H1 (cell line): ENCODE measurements around the gene SRGAP3. TPM values are rescaled to one million over a fixed set of nuclear protein-coding genes. Genes with fewer than 3 reads are reported as not detected.

Experiments
- CTCF ChIA-PET: fragments of 300-600 bp; sonication (Branson Sonifier 250); formaldehyde crosslinking; loops from one replicate; lab custom pipeline; 2021; ENCODE audit not compliant: partially characterized antibody; lab: Charles Lee
- POLR2A ChIA-PET: fragments of 300-600 bp; sonication (Branson Sonifier 250); formaldehyde crosslinking; loops from one replicate; lab custom pipeline; 2021; ENCODE audit warnings: inconsistent platforms; ENCODE audit not compliant: partially characterized antibody; lab: Charles Lee
- DNase-seq, 2 experiments: peaks; one replicate each; pipeline versions ENCODE4 v3.0.0 to v3.0.0-alpha.2; 2010 to 2022; ENCODE audit warnings: low spot score in 2 of 2, low read depth in 1 of 2, mixed read lengths in 1 of 2
- FAIRE-seq: peaks from 2 replicates; lab custom pipeline; 2011; peaks lifted over from hg19 to GRCh38; lab: Jason Lieb, UNC
- H2AFZ ChIP-seq: 2 replicates; pipeline ENCODE4 v1.8.1; 2012; ENCODE audit warnings: low read length, inconsistent platforms
- H2AK5ac ChIP-seq: 2 replicates; pipeline ENCODE4 v1.6.1; 2013; ENCODE audit warnings: low read depth, low read length
- H2BK120ac ChIP-seq: replicated peaks from 2 replicates; pipeline ENCODE3; 2013; ENCODE audit warnings: low read depth, low read length, inconsistent platforms
- H2BK12ac ChIP-seq: 2 replicates; pipeline ENCODE4 v1.6.1; 2013; ENCODE audit warnings: low read depth, low read length
- H2BK15ac ChIP-seq: 2 replicates; pipeline ENCODE4 v1.6.1; 2013; ENCODE audit warnings: low read length
- H2BK20ac ChIP-seq: 2 replicates; pipeline ENCODE4 v1.6.1; 2013; ENCODE audit warnings: low read length
- H2BK5ac ChIP-seq: 2 replicates; pipeline ENCODE4 v1.6.1; 2013; ENCODE audit warnings: low read depth, low read length
- H3K14ac ChIP-seq: 2 replicates; pipeline ENCODE4 v1.6.1; 2013; ENCODE audit warnings: inconsistent platforms; ENCODE audit not compliant: insufficient read length
- H3K18ac ChIP-seq: 2 replicates; pipeline ENCODE4 v1.6.1; 2013; ENCODE audit warnings: low read length; ENCODE audit errors: extremely low read depth
- H3K23ac ChIP-seq: 2 replicates; pipeline ENCODE4 v1.6.1; 2013; ENCODE audit warnings: inconsistent platforms; ENCODE audit not compliant: insufficient read length
- H3K23me2 ChIP-seq: 2 replicates; pipeline ENCODE4 v1.6.1; 2013; ENCODE audit warnings: low read depth, low read length
- H3K27ac ChIP-seq: 2 replicates; pipeline ENCODE4 v1.6.1; 2011; ENCODE audit warnings: low read depth, low read length, inconsistent platforms
- H3K27me3 ChIP-seq, 4 experiments: replicated peaks in 1 of 4; 1 replicate in 1 of 4; 2 replicates in 3 of 4; pipeline versions ENCODE4 v1.6.1 to v1.8.1; 2011 to 2013; ENCODE audit warnings: low read length in 3 of 4, mild to moderate bottlenecking in 3 of 4, inconsistent platforms in 2 of 4, mixed read lengths in 2 of 4, moderate library complexity in 1 of 4; ENCODE audit not compliant: control insufficient read depth in 3 of 4, insufficient read depth in 3 of 4; ENCODE audit errors: extremely low read depth in 1 of 4
- H3K36me3 ChIP-seq, 4 experiments: 2 replicates each; pipeline versions ENCODE4 v1.6.1 to v1.8.1; 2011 to 2013; ENCODE audit warnings: mild to moderate bottlenecking in 4 of 4, low read length in 3 of 4, moderate library complexity in 2 of 4, control low read depth in 1 of 4, inconsistent platforms in 1 of 4; ENCODE audit not compliant: insufficient read depth in 4 of 4, control insufficient read depth in 2 of 4
- H3K4ac ChIP-seq: replicated peaks from 2 replicates; pipeline ENCODE3; 2013; ENCODE audit warnings: low read length, low read depth, mixed read lengths, inconsistent platforms; ENCODE audit not compliant: insufficient read length
- H3K4me1 ChIP-seq, 4 experiments: replicated peaks in 1 of 4; 1 replicate in 1 of 4; 2 replicates in 3 of 4; pipeline versions ENCODE4 v1.6.1 to v1.8.1; 2011 to 2013; ENCODE audit warnings: low read length in 3 of 4, inconsistent platforms in 2 of 4, mixed read lengths in 1 of 4; ENCODE audit not compliant: insufficient read depth in 4 of 4, control insufficient read depth in 3 of 4
- H3K4me2 ChIP-seq, 2 experiments: 2 replicates each; pipeline versions ENCODE4 v1.6.1 to v1.8.1; 2011 to 2013; ENCODE audit warnings: low read depth in 2 of 2, low read length in 2 of 2, control low read depth in 1 of 2, inconsistent platforms in 1 of 2, mild to moderate bottlenecking in 1 of 2; ENCODE audit not compliant: insufficient read depth in 1 of 2
- H3K4me3 ChIP-seq, 4 experiments: fragments of 200-600, 300-600 bp in 1 of 4; sonication (generic), shearing (Covaris generic), sonication (Bioruptor Twin) in 1 of 4; 2 replicates each; pipeline versions ENCODE4 v1.5.1 to v1.8.1; 2011 to 2016; ENCODE audit warnings: low read length in 4 of 4, low read depth in 3 of 4, control low read depth in 2 of 4, inconsistent platforms in 2 of 4, mild to moderate bottlenecking in 2 of 4, mixed read lengths in 1 of 4, moderate library complexity in 1 of 4; ENCODE audit not compliant: insufficient read depth in 2 of 4; ENCODE audit errors: extremely low read depth in 1 of 4
- H3K56ac ChIP-seq: replicated peaks from 2 replicates; pipeline ENCODE3; 2013; ENCODE audit warnings: low read depth, mild to moderate bottlenecking, mixed read lengths, low read length, inconsistent platforms; ENCODE audit not compliant: insufficient read length
- H3K79me1 ChIP-seq: 2 replicates; pipeline ENCODE4 v1.6.1; 2013; ENCODE audit warnings: low read depth, low read length, control low read depth
- H3K79me2 ChIP-seq, 2 experiments: 2 replicates each; pipeline versions ENCODE4 v1.6.1 to v1.8.1; 2012 to 2013; ENCODE audit warnings: low read length in 2 of 2, mild to moderate bottlenecking in 2 of 2, inconsistent platforms in 1 of 2; ENCODE audit not compliant: insufficient read depth in 2 of 2, control insufficient read depth in 1 of 2
- H3K9ac ChIP-seq, 4 experiments: replicated peaks in 1 of 4; 1 replicate in 1 of 4; 2 replicates in 3 of 4; pipeline versions ENCODE4 v1.6.1 to v1.8.1; 2011 to 2013; ENCODE audit warnings: low read depth in 3 of 4, low read length in 3 of 4, control low read depth in 2 of 4, mild to moderate bottlenecking in 2 of 4, moderate library complexity in 2 of 4, inconsistent platforms in 1 of 4; ENCODE audit errors: extremely low read depth in 1 of 4
- H3K9me3 ChIP-seq, 2 experiments: 2 replicates each; pipeline versions ENCODE4 v1.6.1 to v1.8.1; 2012 to 2013; ENCODE audit warnings: mild to moderate bottlenecking in 2 of 2, moderate library complexity in 2 of 2, control low read depth in 1 of 2, inconsistent platforms in 1 of 2, low read depth in 1 of 2, low read length in 1 of 2, mixed read lengths in 1 of 2; ENCODE audit not compliant: insufficient read depth in 2 of 2
- H4K20me1 ChIP-seq, 2 experiments: replicated peaks in 1 of 2; 2 replicates each; pipeline versions ENCODE3 to v1.8.1; 2011 to 2013; ENCODE audit warnings: inconsistent platforms in 2 of 2, low read length in 2 of 2, mild to moderate bottlenecking in 1 of 2; ENCODE audit not compliant: insufficient read depth in 2 of 2, control insufficient read depth in 1 of 2
- H4K5ac ChIP-seq: 2 replicates; pipeline ENCODE4 v1.6.1; 2013; ENCODE audit warnings: low read length, low read depth, mixed read lengths, inconsistent platforms; ENCODE audit not compliant: insufficient read length
- H4K8ac ChIP-seq: 2 replicates; pipeline ENCODE4 v1.8.0; 2013; ENCODE audit warnings: mild to moderate bottlenecking, moderate library complexity, low read length, inconsistent platforms; ENCODE audit not compliant: insufficient read depth; ENCODE audit errors: extremely low read depth
- H4K91ac ChIP-seq: replicated peaks from 2 replicates; pipeline ENCODE3; 2013; ENCODE audit warnings: low read length, mixed read lengths, inconsistent platforms; ENCODE audit not compliant: insufficient read length
- ATF3 ChIP-seq: IDR thresholded peaks from 2 replicates; pipeline ENCODE4 v1.6.1; 2011; ENCODE audit warnings: low read depth, mild to moderate bottlenecking, low read length; ENCODE audit not compliant: insufficient read depth
- E2F6 ChIP-seq: IDR thresholded peaks from 2 replicates; pipeline ENCODE4 v1.6.1; 2012; ENCODE audit warnings: inconsistent platforms
- HDAC2 ChIP-seq, 2 experiments: fragments of 300-600 bp in 1 of 2; sonication (generic) in 1 of 2; IDR thresholded peaks; 2 replicates each; pipeline ENCODE4 v1.6.1; 2011 to 2012; ENCODE audit warnings: low read depth in 2 of 2, low read length in 2 of 2, mild to moderate bottlenecking in 2 of 2, moderate library complexity in 2 of 2, borderline replicate concordance in 1 of 2, inconsistent platforms in 1 of 2
- JUND ChIP-seq: IDR thresholded peaks from 2 replicates; pipeline ENCODE4 v1.6.1; 2011; ENCODE audit warnings: mild to moderate bottlenecking, improper control_type of control experiment, low read length
- POLR2A ChIP-seq, 2 experiments: IDR thresholded peaks; 1 replicate in 1 of 2; 2 replicates in 1 of 2; pipeline ENCODE4 v1.6.1; 2011; ENCODE audit warnings: low read depth in 2 of 2, low read length in 2 of 2, mild to moderate bottlenecking in 2 of 2; ENCODE audit errors: control extremely low read depth in 1 of 2
- SIN3A ChIP-seq, 2 experiments: IDR thresholded peaks in 1 of 2; conservative IDR thresholded peaks in 1 of 2; 2 replicates each; pipeline ENCODE4 v1.6.1; 2011 to 2012; ENCODE audit warnings: low read length in 2 of 2, improper control_type of control experiment in 1 of 2, low read depth in 1 of 2, mild to moderate bottlenecking in 1 of 2
- TCF12 ChIP-seq: IDR thresholded peaks from 2 replicates; pipeline ENCODE4 v1.6.1; 2011; ENCODE audit warnings: low read depth, mild to moderate bottlenecking, low read length
- WGBS, 2 experiments: shearing (Covaris generic) in 1 of 2; methylation state at CpG; one replicate each; pipeline versions ENCODE4 v1.1.6 to v1.1.7; 2013 to 2015; ENCODE audit warnings: low lambda C conversion rate in 2 of 2, mixed read lengths in 2 of 2, inconsistent platforms in 1 of 2, low coverage in 1 of 2, missing lambda C conversion rate in 1 of 2; ENCODE audit not compliant: insufficient replicate concordance in 2 of 2, insufficient coverage in 1 of 2, insufficient read length in 1 of 2; ENCODE audit errors: extremely low coverage in 1 of 2, missing lambda C conversion rate in 1 of 2; 5-methylcytosine and 5-hydroxymethylcytosine counted together
- polyA plus RNA-seq, 7 experiments: library from polyadenylated mRNA; depleted of rRNA in 3 of 7; stranded (reverse) in 5 of 7; unstranded in 2 of 7; fragments of >200 nt in 5 of 7; fragments of 200-250 nt in 2 of 7; gene quantifications; 1 replicate in 5 of 7; 2 replicates in 1 of 7; 4 replicates in 1 of 7; pipeline versions ENCODE4 v1.2.1 to v1.2.3, GENCODE V29; 2011 to 2013; ENCODE audit warnings: missing spikeins in 2 of 7, mixed read lengths in 2 of 7
- total RNA-seq: library from RNA; stranded (reverse); fragmentation: NEBNext Ultra II Directional; extraction: Animal tissue kit (Norgen Biotek cat#: 25700); gene quantifications from 2 replicates; pipeline ENCODE4 v1.2.1, GENCODE V29; 2021

SRGAP3 gene
- total and polyA plus RNA-seq, 2 of the 8 experiments (the other 6 are each of a cell fraction or from before 2014, with no cell fraction given) = 5.8 to 11.4 TPM

GRCh38 chr3:9020426-9020825 lies 229.0 kb downstream of the SRGAP3 start:
- H3K4me3 ChIP-seq = no peak overlapping the region
- no peak overlapping the region for H3K9ac ChIP-seq
- peaks cover 0 to 9% (median 5%) of the 10 kb centered on the region in 4 experiments; a peak in 5 of 7 replicates for H3K4me1 ChIP-seq
- TF ChIP-seq ATF3 = no peak
- TF ChIP-seq TCF12 = no peak
- TF ChIP-seq SIN3A (conservative IDR thresholded peaks at IDR 0.05 in 1 of 2, IDR thresholded peaks at IDR 0.05 in 1 of 2; ENCODE audit: low read depth in 1 of 2, low read length in 2 of 2) = no peak
- no peak for TF ChIP-seq HDAC2 (IDR thresholded peaks at IDR 0.05; ENCODE audit: borderline replicate concordance in 1 of 2, low read depth in 2 of 2, low read length in 2 of 2)
- TF ChIP-seq E2F6 = no peak
- TF ChIP-seq JUND = no peak
- TF ChIP-seq POLR2A (IDR thresholded peaks at IDR 0.05; ENCODE audit: control extremely low read depth in 1 of 2, low read depth in 2 of 2, low read length in 2 of 2) = no peak
- H2BK20ac ChIP-seq = no peak overlapping the region
- no peaks in the 10 kb centered on the region for H3K79me2 ChIP-seq
- ChIA-PET CTCF (interaction anchor here (0.6 to 3.8 kb wide), 13 partner anchors 9 to 282 kb away, joined by 3 to 21 read pairs (median 4); no protein-coding TSS in a partner anchor), POLR2A (interaction anchor here (0.6 to 1.3 kb wide), 2 partner anchors 81 to 316 kb away, joined by 3 read pairs; no protein-coding TSS in a partner anchor)
- FAIRE-seq (no peak), DNase-seq (no peak)
- no peaks in the 10 kb centered on the region for H3K36me3 ChIP-seq
- H3K9me3 ChIP-seq = no peaks in the 10 kb centered on the region
- no peak overlapping the region for H3K18ac ChIP-seq
- H4K91ac ChIP-seq = no peak overlapping the region
- H2BK15ac ChIP-seq = no peak overlapping the region
- no peak overlapping the region for H4K5ac ChIP-seq
- H3K4ac ChIP-seq = no peak overlapping the region
- H2BK120ac ChIP-seq = no peak overlapping the region
- H2AK5ac ChIP-seq = no peak overlapping the region
- no peaks in the 10 kb centered on the region; the same call in 1 of the 2 replicates for H3K23me2 ChIP-seq
- no peaks in the 10 kb centered on the region for H3K79me1 ChIP-seq
- H3K27ac ChIP-seq = no peak overlapping the region
- H3K14ac ChIP-seq = no peak overlapping the region
- no peak overlapping the region for H3K56ac ChIP-seq
- no peak overlapping the region for H2BK5ac ChIP-seq
- no peak overlapping the region for H3K4me2 ChIP-seq
- no peak overlapping the region for H4K8ac ChIP-seq
- no peak overlapping the region for H2AFZ ChIP-seq
- H3K23ac ChIP-seq = no peak overlapping the region
- no peak overlapping the region for H2BK12ac ChIP-seq
- no peaks in the 10 kb centered on the region for H4K20me1 ChIP-seq
- 92% methylated on average over 6 of the region's 6 CpGs; no CpG with 5 or more reads in 1 of the 2 experiments for WGBS, 2 experiments
- no peaks in the 10 kb centered on the region for H3K27me3 ChIP-seq
